ENCODE results near the gene CALHM3. TPM values are rescaled to one million over a fixed set of nuclear protein-coding genes. Genes with fewer than 3 reads are reported as not detected.

Gene CALHM3
- total and polyA plus RNA-seq, 2 experiments from 2014 or later = not detected

- 94% methylated on average over 20 of the region's 22 CpGs for WGBS (ENCODE audit: low lambda C conversion rate, missing lambda C conversion rate)
- no peak overlapping the region for H2AFZ ChIP-seq
- H3K4me3 ChIP-seq = no peak overlapping the region
- H3K36me3 ChIP-seq (replicated peaks; ENCODE audit: insufficient read depth, low read depth) = no peaks in the 10 kb centered on the region
- no peak for DNase-seq (ENCODE audit: low spot score)
- no peaks in the 10 kb centered on the region for H3K27me3 ChIP-seq
- no peak overlapping the region for H3K4me2 ChIP-seq
- H4K20me1 ChIP-seq (ENCODE audit: insufficient read depth, poor library complexity, severe bottlenecking) = no peaks in the 10 kb centered on the region
- no peak overlapping the region for H3K27ac ChIP-seq
- no peaks in the 10 kb centered on the region for H3K9me3 ChIP-seq (ENCODE audit: low read depth)
- TF ChIP-seq EZH2 (IDR thresholded peaks at IDR 0.05; ENCODE audit: borderline replicate concordance) = no peak
- no peak for TF ChIP-seq EZH2phosphoT487 (IDR thresholded peaks at IDR 0.05; ENCODE audit: low read depth, severe bottlenecking, unreplicated experiment)
- no peak for TF ChIP-seq CTCF (IDR thresholded peaks at IDR 0.05; ENCODE audit: poor library complexity)
- H3K4me1 ChIP-seq (ENCODE audit: insufficient read depth) = no peaks in the 10 kb centered on the region
- H3K79me2 ChIP-seq = no peaks in the 10 kb centered on the region
- H3K9me2 ChIP-seq (replicated peaks; ENCODE audit: insufficient read depth) = no peaks in the 10 kb centered on the region
Observed at GRCh38 chr10:103478671-103479070, 369 bp downstream of the CALHM3 start.

- H4K20me1 ChIP-seq (ENCODE audit: insufficient read depth, poor library complexity, severe bottlenecking) = no peaks in the 10 kb centered on the region
- no peaks in the 10 kb centered on the region for H3K9me3 ChIP-seq (ENCODE audit: low read depth)
- H3K27ac ChIP-seq = no peak overlapping the region
- no peak for TF ChIP-seq CTCF (IDR thresholded peaks at IDR 0.05; ENCODE audit: poor library complexity)
- TF ChIP-seq EZH2 (IDR thresholded peaks at IDR 0.05; ENCODE audit: borderline replicate concordance) = no peak
- no peak for TF ChIP-seq EZH2phosphoT487 (IDR thresholded peaks at IDR 0.05; ENCODE audit: low read depth, severe bottlenecking, unreplicated experiment)
- no peaks in the 10 kb centered on the region for H3K79me2 ChIP-seq
- no peak overlapping the region for H3K4me3 ChIP-seq
- no peak overlapping the region for H3K4me2 ChIP-seq
- 64% methylated on average over 11 of the region's 11 CpGs for WGBS (ENCODE audit: low lambda C conversion rate, missing lambda C conversion rate)
- H3K4me1 ChIP-seq (ENCODE audit: insufficient read depth) = no peaks in the 10 kb centered on the region
- no peaks in the 10 kb centered on the region for H3K9me2 ChIP-seq (replicated peaks; ENCODE audit: insufficient read depth)
- DNase-seq (ENCODE audit: low spot score) = no peak
- H3K36me3 ChIP-seq (replicated peaks; ENCODE audit: insufficient read depth, low read depth) = no peaks in the 10 kb centered on the region
- no peak overlapping the region for H2AFZ ChIP-seq
- H3K27me3 ChIP-seq = no peaks in the 10 kb centered on the region
Observed at GRCh38 chr10:103476046-103476768, 2.8 kb downstream of the CALHM3 start.

GRCh38 chr10:103475437-103475836, 3.6 kb downstream of the CALHM3 start:
- 70% methylated on average over 4 of the region's 4 CpGs for WGBS (ENCODE audit: low lambda C conversion rate, missing lambda C conversion rate)

More at GRCh38 chr10:103475437-103475836, 3.6 kb downstream of the CALHM3 start:
- TF ChIP-seq CTCF (IDR thresholded peaks at IDR 0.05; ENCODE audit: poor library complexity) = no peak
- no peak for TF ChIP-seq EZH2phosphoT487 (IDR thresholded peaks at IDR 0.05; ENCODE audit: low read depth, severe bottlenecking, unreplicated experiment)
- no peak for TF ChIP-seq EZH2 (IDR thresholded peaks at IDR 0.05; ENCODE audit: borderline replicate concordance)
- H4K20me1 ChIP-seq (ENCODE audit: insufficient read depth, poor library complexity, severe bottlenecking) = no peaks in the 10 kb centered on the region
- no peaks in the 10 kb centered on the region for H3K4me1 ChIP-seq (ENCODE audit: insufficient read depth)
- no peaks in the 10 kb centered on the region for H3K79me2 ChIP-seq
- H3K9me3 ChIP-seq (ENCODE audit: low read depth) = no peaks in the 10 kb centered on the region
- no peaks in the 10 kb centered on the region for H3K27me3 ChIP-seq
- H3K9me2 ChIP-seq (replicated peaks; ENCODE audit: insufficient read depth) = no peaks in the 10 kb centered on the region
- no peak overlapping the region for H3K4me3 ChIP-seq
- no peak for DNase-seq (ENCODE audit: low spot score)
- no peak overlapping the region for H2AFZ ChIP-seq
- H3K36me3 ChIP-seq (replicated peaks; ENCODE audit: insufficient read depth, low read depth) = no peaks in the 10 kb centered on the region
- no peak overlapping the region for H3K27ac ChIP-seq
- no peak overlapping the region for H3K4me2 ChIP-seq

Data from hepatocyte (in vitro differentiated cells).